ENCODE data around the gene MYO10. TPM values are rescaled to one million over a fixed set of nuclear protein-coding genes. Genes with fewer than 3 reads are reported as not detected.

The MYO10 gene
- total and polyA plus RNA-seq, 3 experiments from 2014 or later, result 0.11 to 0.18 TPM; not detected in 1

GRCh38 chr5:16807547-16807864 is 128.6 kb downstream of the MYO10 start:
- H3K4me1 ChIP-seq (ENCODE audit: insufficient read depth, low read length), result no peaks in the 10 kb centered on the region
- no peak for DNase-seq
- H3K9me3 Mint-ChIP-seq, result peaks cover 0 to 5% (median 0%) of the 10 kb centered on the region in 5 donors
- no peaks in the 10 kb centered on the region for H3K9me3 ChIP-seq (ENCODE audit: low read length)
- POLR2A ChIA-PET, result no interaction called here
- H3K27me3 Mint-ChIP-seq, result peaks cover 0 to 2% of the 10 kb centered on the region in 2 donors
- H3K27me3 ChIP-seq (ENCODE audit: insufficient read depth, low read length, poor library complexity, severe bottlenecking), result no peaks in the 10 kb centered on the region
- H3K27ac Mint-ChIP-seq, result no peak overlapping the region
- H3K4me3 ChIP-seq (ENCODE audit: low read length), result no peak overlapping the region
- no peak overlapping the region for H3K27ac ChIP-seq (ENCODE audit: low read depth, low read length)
- H3K4me1 Mint-ChIP-seq, result peaks cover 0 to 7% (median 3%) of the 10 kb centered on the region in 3 donors
- no peaks in the 10 kb centered on the region for H3K36me3 Mint-ChIP-seq
- H3K4me3 Mint-ChIP-seq, result no peak overlapping the region
- H3K36me3 ChIP-seq (ENCODE audit: insufficient read depth, low read length), result no peaks in the 10 kb centered on the region
- CTCF ChIA-PET, result no interaction called here

GRCh38 chr5:16806711-16807546 is 129.2 kb downstream of the MYO10 start:
- Mint-ChIP-seq H3K36me3 (peaks cover 0 to 1% (median 0%) of the 10 kb centered on the region in 3 donors), H3K4me1 (peaks cover 0 to 7% (median 3%) of the 10 kb centered on the region in 3 donors), H3K27me3 (peaks cover 2% of the 10 kb centered on the region in 2 donors), H3K9me3 (peaks cover 0 to 5% (median 0%) of the 10 kb centered on the region in 5 donors), H3K27ac (peak overlapping the region in 1 of 8 donors; percentile 3), H3K4me3 (no peak overlapping the region)
- H3K36me3 ChIP-seq (ENCODE audit: insufficient read depth, low read length), result no peaks in the 10 kb centered on the region
- no peaks in the 10 kb centered on the region for H3K9me3 ChIP-seq (ENCODE audit: low read length)
- H3K4me3 ChIP-seq (ENCODE audit: low read length), result no peak overlapping the region
- POLR2A ChIA-PET, result no interaction called here
- no peaks in the 10 kb centered on the region for H3K27me3 ChIP-seq (ENCODE audit: insufficient read depth, low read length, poor library complexity, severe bottlenecking)
- no peak overlapping the region for H3K27ac ChIP-seq (ENCODE audit: low read depth, low read length)
- CTCF ChIA-PET, result no interaction called here
- no peak for DNase-seq
- no peaks in the 10 kb centered on the region for H3K4me1 ChIP-seq (ENCODE audit: insufficient read depth, low read length)

GRCh38 chr5:16805486-16805885 is 130.6 kb downstream of the MYO10 start:
- DNase-seq, result no peak
- Mint-ChIP-seq H3K4me1 (peaks cover 0 to 7% (median 3%) of the 10 kb centered on the region in 3 donors), H3K36me3 (peaks cover 0 to 3% (median 0%) of the 10 kb centered on the region in 3 donors), H3K9me3 (peaks cover 0 to 7% (median 0%) of the 10 kb centered on the region in 5 donors), H3K4me3 (no peak overlapping the region), H3K27me3 (peaks cover 4 to 5% of the 10 kb centered on the region in 2 donors), H3K27ac (no peak overlapping the region)
- H3K9me3 ChIP-seq (ENCODE audit: low read length), result no peaks in the 10 kb centered on the region
- H3K36me3 ChIP-seq (ENCODE audit: insufficient read depth, low read length), result no peaks in the 10 kb centered on the region
- CTCF ChIA-PET, result no interaction called here
- no peaks in the 10 kb centered on the region for H3K4me1 ChIP-seq (ENCODE audit: insufficient read depth, low read length)
- no peak overlapping the region for H3K4me3 ChIP-seq (ENCODE audit: low read length)
- POLR2A ChIA-PET, result no interaction called here
- no peak overlapping the region for H3K27ac ChIP-seq (ENCODE audit: low read depth, low read length)
- H3K27me3 ChIP-seq (ENCODE audit: insufficient read depth, low read length, poor library complexity, severe bottlenecking), result no peaks in the 10 kb centered on the region

GRCh38 chr5:16803831-16804230 is 132.3 kb downstream of the MYO10 start:
- DNase-seq, result no peak
- ChIA-PET POLR2A (no interaction called here), CTCF (no interaction called here)
- Histone ChIP-seq H3K27ac (ENCODE audit: low read depth, low read length) (no peak overlapping the region), H3K36me3 (ENCODE audit: insufficient read depth, low read length) (no peaks in the 10 kb centered on the region), H3K4me1 (ENCODE audit: insufficient read depth, low read length) (no peaks in the 10 kb centered on the region), H3K9me3 (ENCODE audit: low read length) (no peaks in the 10 kb centered on the region), H3K27me3 (ENCODE audit: insufficient read depth, low read length, poor library complexity, severe bottlenecking) (no peaks in the 10 kb centered on the region), H3K4me3 (ENCODE audit: low read length) (no peak overlapping the region)
- H3K27me3 Mint-ChIP-seq, result peaks cover 4 to 5% of the 10 kb centered on the region in 2 donors
- H3K4me3 Mint-ChIP-seq, result no peak overlapping the region
- peaks cover 0 to 7% (median 0%) of the 10 kb centered on the region in 5 donors for H3K9me3 Mint-ChIP-seq
- H3K4me1 Mint-ChIP-seq, result peaks cover 0 to 7% (median 3%) of the 10 kb centered on the region in 3 donors
- H3K36me3 Mint-ChIP-seq, result peaks cover 0 to 3% (median 0%) of the 10 kb centered on the region in 3 donors
- no peak overlapping the region for H3K27ac Mint-ChIP-seq

GRCh38 chr5:16800477-16800876 is 135.6 kb downstream of the MYO10 start:
- Histone ChIP-seq H3K4me3 (ENCODE audit: low read length) (no peak overlapping the region), H3K9me3 (ENCODE audit: low read length) (no peaks in the 10 kb centered on the region), H3K27ac (ENCODE audit: low read depth, low read length) (no peak overlapping the region), H3K27me3 (ENCODE audit: insufficient read depth, low read length, poor library complexity, severe bottlenecking) (no peaks in the 10 kb centered on the region), H3K4me1 (ENCODE audit: insufficient read depth, low read length) (no peaks in the 10 kb centered on the region), H3K36me3 (ENCODE audit: insufficient read depth, low read length) (no peaks in the 10 kb centered on the region)
- Mint-ChIP-seq H3K36me3 (peaks cover 0 to 3% (median 0%) of the 10 kb centered on the region in 3 donors), H3K4me3 (no peak overlapping the region), H3K27ac (peak overlapping the region in 1 of 8 donors; percentile 43), H3K9me3 (peaks cover 0 to 4% (median 0%) of the 10 kb centered on the region in 5 donors), H3K27me3 (peaks cover 4 to 6% of the 10 kb centered on the region in 2 donors), H3K4me1 (no peaks in the 10 kb centered on the region)
- no peak for DNase-seq
- ChIA-PET POLR2A (no interaction called here), CTCF (no interaction called here)

- no peak for DNase-seq
- Histone ChIP-seq H3K4me1 (ENCODE audit: insufficient read depth, low read length) (no peaks in the 10 kb centered on the region), H3K36me3 (ENCODE audit: insufficient read depth, low read length) (no peaks in the 10 kb centered on the region), H3K27ac (ENCODE audit: low read depth, low read length) (no peak overlapping the region), H3K9me3 (ENCODE audit: low read length) (no peaks in the 10 kb centered on the region), H3K27me3 (ENCODE audit: insufficient read depth, low read length, poor library complexity, severe bottlenecking) (no peaks in the 10 kb centered on the region), H3K4me3 (ENCODE audit: low read length) (no peak overlapping the region)
- POLR2A ChIA-PET, result no interaction called here
- no peaks in the 10 kb centered on the region for H3K4me1 Mint-ChIP-seq
- CTCF ChIA-PET, result no interaction called here
- peaks cover 0 to 4% (median 0%) of the 10 kb centered on the region in 5 donors for H3K9me3 Mint-ChIP-seq
- H3K27ac Mint-ChIP-seq, result no peak overlapping the region
- H3K4me3 Mint-ChIP-seq, result no peak overlapping the region
- H3K27me3 Mint-ChIP-seq, result peaks cover 4 to 6% of the 10 kb centered on the region in 2 donors
- H3K36me3 Mint-ChIP-seq, result peaks cover 0 to 3% (median 0%) of the 10 kb centered on the region in 3 donors
Observed at GRCh38 chr5:16799796-16800195, 136.3 kb downstream of the MYO10 start.

GRCh38 chr5:16797951-16798350 is 138.1 kb downstream of the MYO10 start:
- Mint-ChIP-seq H3K36me3 (peaks cover 0 to 3% (median 0%) of the 10 kb centered on the region in 3 donors), H3K27me3 (peaks cover 4 to 6% of the 10 kb centered on the region in 2 donors), H3K4me3 (no peak overlapping the region), H3K9me3 (peaks cover 0 to 2% (median 0%) of the 10 kb centered on the region in 5 donors), H3K4me1 (no peaks in the 10 kb centered on the region), H3K27ac (no peak overlapping the region)
- H3K27me3 ChIP-seq (ENCODE audit: insufficient read depth, low read length, poor library complexity, severe bottlenecking), result no peaks in the 10 kb centered on the region
- H3K36me3 ChIP-seq (ENCODE audit: insufficient read depth, low read length), result no peaks in the 10 kb centered on the region
- H3K27ac ChIP-seq (ENCODE audit: low read depth, low read length), result no peak overlapping the region
- DNase-seq, result no peak
- no peak overlapping the region for H3K4me3 ChIP-seq (ENCODE audit: low read length)
- CTCF ChIA-PET, result no interaction called here
- H3K9me3 ChIP-seq (ENCODE audit: low read length), result no peaks in the 10 kb centered on the region
- POLR2A ChIA-PET, result no interaction called here
- H3K4me1 ChIP-seq (ENCODE audit: insufficient read depth, low read length), result no peaks in the 10 kb centered on the region

- Mint-ChIP-seq H3K27me3 (peaks cover 0 to 5% of the 10 kb centered on the region in 2 donors), H3K4me3 (no peak overlapping the region), H3K9me3 (no peaks in the 10 kb centered on the region), H3K4me1 (peaks cover 5 to 7% (median 5%) of the 10 kb centered on the region in 3 donors), H3K36me3 (no peaks in the 10 kb centered on the region), H3K27ac (no peak overlapping the region)
- Histone ChIP-seq H3K4me3 (ENCODE audit: low read length) (no peak overlapping the region), H3K9me3 (ENCODE audit: low read length) (no peaks in the 10 kb centered on the region), H3K36me3 (ENCODE audit: insufficient read depth, low read length) (no peaks in the 10 kb centered on the region), H3K4me1 (ENCODE audit: insufficient read depth, low read length) (no peaks in the 10 kb centered on the region), H3K27me3 (ENCODE audit: insufficient read depth, low read length, poor library complexity, severe bottlenecking) (no peaks in the 10 kb centered on the region), H3K27ac (ENCODE audit: low read depth, low read length) (no peak overlapping the region)
- DNase-seq, result no peak
- ChIA-PET POLR2A (no interaction called here), CTCF (no interaction called here)
Observed at GRCh38 chr5:16794269-16794913, 141.7 kb downstream of the MYO10 start.
